Fibroblast of the aortic adventitia (primary cell): ENCODE results near the gene CPT1B. TPM values are rescaled to one million over a fixed set of nuclear protein-coding genes. Genes with fewer than 3 reads are reported as not detected.
A peak's percentile ranks its signal among the peaks of the same experiment; 100 is the strongest.

Experiments used
- DNase-seq: peaks from one replicate; pipeline ENCODE4 v3.0.0-alpha.2; 2010; ENCODE audit warnings: low read depth
- H3K4me3 ChIP-seq: 2 replicates; pipeline ENCODE4 v1.5.1; 2011; ENCODE audit warnings: low read depth, mild to moderate bottlenecking, control low read depth, low read length, moderate library complexity
- CTCF ChIP-seq: IDR thresholded peaks from 2 replicates; pipeline ENCODE4 v1.5.1; 2011; ENCODE audit warnings: mild to moderate bottlenecking, low read length, control low read depth, inconsistent platforms; ENCODE audit not compliant: insufficient read depth
- total RNA-seq: library from RNA; depleted of rRNA; stranded (reverse); fragments of >200 nt; gene quantifications from 2 replicates; pipeline ENCODE4 v1.2.3, GENCODE V29; 2012; ENCODE audit warnings: low replicate concordance

The CPT1B gene
- 1.1 TPM in 1 of 2 replicates, not detected in the other for total RNA-seq

DNA sequence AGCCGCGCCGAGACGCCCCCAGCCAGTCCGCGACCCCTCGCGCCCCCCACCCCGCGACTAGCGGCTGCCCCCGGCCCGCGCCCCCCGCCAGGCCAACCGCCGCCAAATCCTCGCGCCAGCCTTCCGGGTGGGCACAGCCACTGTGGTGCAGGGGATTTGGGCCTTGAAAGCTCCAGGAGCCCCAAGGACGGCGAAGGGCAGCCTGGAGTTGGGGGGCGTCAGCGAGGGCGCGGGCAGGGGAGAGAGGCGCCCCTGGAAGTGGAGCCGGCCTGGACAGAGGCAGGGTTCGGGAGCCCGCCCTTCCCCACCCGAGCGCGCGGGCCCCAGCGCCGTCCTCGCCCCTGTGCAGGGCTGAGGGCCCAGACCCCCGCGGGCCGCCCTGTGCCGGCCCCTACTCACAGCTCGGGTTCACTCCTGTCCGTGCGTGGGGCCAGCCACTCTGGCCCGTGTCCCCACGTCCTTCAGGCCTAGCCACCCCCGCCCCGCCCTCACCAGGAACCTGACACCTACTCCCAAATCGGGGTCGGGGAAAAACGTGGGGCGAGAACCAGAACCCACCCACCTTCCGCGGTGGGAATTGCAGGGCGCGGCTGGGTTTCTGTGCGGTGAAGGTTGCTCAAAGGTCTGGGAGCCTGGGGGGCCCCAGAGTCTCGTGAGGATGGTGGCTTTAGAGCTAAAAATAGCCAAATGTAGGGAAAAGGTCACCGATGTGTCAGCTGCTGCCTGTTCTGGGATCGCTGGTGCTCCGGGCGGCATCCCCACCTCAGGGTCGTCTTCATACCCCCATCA is at the start of gene CPT1B:
CPT1B (minus strand) TSS at position 441 of the 789 bp plus-strand sequence. CDS start 512 bp downstream, outside the sequence.
- TF ChIP-seq CTCF = no peak
- peak; percentile 22 for DNase-seq
- no peak within 1 kb of the TSS for H3K4me3 ChIP-seq

DNA sequence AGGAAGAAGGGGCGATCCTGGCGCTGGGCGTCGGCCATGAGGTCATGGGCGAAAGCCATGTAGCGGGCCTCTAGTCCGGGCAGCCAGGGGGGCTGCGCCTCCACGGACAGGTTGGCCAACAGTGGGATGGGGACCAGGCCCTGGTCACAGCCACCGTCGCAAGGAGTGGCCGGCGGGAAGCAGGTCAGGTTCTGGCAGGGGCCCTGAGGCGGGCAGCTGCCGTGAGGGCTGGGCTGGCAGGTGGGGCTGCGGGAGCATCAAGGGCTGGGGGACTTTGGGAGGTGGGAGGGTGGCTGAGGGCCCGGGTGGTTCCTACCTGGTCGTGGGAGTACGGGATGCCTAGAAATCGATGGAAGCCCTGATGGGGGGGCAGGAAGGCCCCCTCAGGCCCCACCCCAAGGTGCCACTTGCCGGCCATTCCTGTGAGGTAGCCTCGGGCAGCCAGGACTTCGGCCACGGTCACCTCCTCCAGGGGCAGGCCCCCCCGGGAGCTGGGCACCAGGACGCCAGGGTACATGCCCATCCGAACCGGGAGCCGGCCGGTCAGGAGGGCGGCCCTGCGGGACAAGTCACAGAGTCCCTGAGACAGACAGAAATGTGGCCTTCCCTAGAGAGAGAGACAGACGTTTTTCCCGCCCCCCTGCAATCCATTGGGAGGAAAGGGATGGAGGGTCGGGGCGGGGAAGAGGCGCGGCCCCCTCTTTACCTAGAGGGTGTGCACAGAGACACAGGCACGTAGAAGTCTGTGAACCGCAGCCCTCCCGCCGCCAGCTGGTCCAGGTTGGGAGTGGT is 48.8 kb upstream of the CPT1B start:
- peak overlapping the region; percentile 88 for H3K4me3 ChIP-seq
- TF ChIP-seq CTCF = no peak
- DNase-seq = no peak

- DNase-seq = no peak
- TF ChIP-seq CTCF = no peak
- H3K4me3 ChIP-seq = no peak overlapping the region
These were observed 48.2 kb upstream of the CPT1B start for GRCh38 chr22:50626314-50626849.

- TF ChIP-seq CTCF = no peak
- no peak overlapping the region for H3K4me3 ChIP-seq
- DNase-seq = no peak
These were observed 47.5 kb upstream of the CPT1B start for GRCh38 chr22:50625568-50626313.

- no peak for TF ChIP-seq CTCF
- H3K4me3 ChIP-seq = no peak overlapping the region
- DNase-seq = no peak
These were observed 46.9 kb upstream of the CPT1B start for GRCh38 chr22:50625131-50625567.

DNA sequence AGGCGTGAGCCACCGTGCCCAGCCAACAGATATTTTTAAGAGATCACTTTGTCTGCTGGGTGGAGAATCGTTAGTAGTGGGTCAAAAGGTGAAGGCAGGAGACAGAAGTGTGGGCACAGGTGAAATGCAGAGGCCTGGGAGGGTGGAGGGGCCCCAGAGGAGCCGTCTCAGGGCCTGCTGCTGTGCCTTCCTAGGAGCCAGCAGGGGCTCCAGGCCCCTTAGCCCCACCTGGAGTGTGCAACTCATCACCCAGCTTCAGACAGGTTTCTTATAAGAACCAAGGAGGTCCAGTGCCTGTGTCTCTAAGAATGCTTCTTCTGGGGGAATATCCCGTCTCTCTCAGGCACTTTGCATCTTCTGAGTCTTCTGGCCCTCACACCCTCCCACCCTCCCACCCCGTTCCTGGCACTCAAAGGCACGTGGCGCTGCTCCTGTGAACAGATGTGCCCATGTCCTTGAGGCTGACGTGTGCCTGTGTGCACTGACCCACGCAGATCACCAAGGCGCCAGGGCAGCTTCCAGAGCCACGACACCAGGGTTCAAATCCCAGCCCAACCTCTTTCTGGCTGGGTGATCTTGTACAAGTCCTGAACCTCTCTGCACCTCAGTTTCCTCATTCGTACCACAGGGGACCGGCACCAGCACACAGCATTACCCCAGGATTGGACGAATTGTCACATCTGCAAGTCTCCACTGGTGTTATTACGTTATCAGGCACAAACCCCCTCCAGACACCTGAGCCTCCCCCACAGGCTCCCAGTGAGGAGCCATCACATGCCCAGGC is 46.3 kb upstream of the CPT1B start:
- no peak for DNase-seq
- H3K4me3 ChIP-seq = no peak overlapping the region
- no peak for TF ChIP-seq CTCF
